Inferior parietal cortex (tissue), 1 donor: Measurements from ENCODE around the gene RC3H2.
"Not testable (repeated sequence)": the region's sequence is repeated elsewhere in the genome, so short reads cannot be mapped to it uniquely, and the experiment has no call there.

Experiments used
- DNase-seq: peaks from one replicate; pipeline ENCODE4 v3.0.0-alpha.2; 2016; ENCODE audit errors: extremely low spot score

Gene RC3H2

DNA sequence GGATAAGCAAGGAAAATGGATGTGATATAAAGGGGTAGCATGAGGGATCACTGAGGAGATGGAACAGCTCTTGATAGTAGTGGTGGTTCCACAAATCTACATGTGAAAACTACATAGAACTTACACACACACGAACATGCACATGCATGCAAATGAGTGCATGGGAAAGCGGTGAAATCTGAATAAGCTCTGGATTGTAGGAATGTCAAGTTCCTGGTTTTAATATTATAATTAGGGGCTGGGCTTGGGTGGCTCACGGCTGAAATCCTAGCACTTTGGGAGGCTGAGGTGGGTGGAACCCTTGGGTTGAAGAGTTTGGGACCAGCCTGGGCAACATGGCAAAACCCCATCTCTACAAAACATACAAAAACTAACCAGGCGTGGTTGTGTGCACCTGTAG is 63.7 kb downstream of the RC3H2 start:
- no peak for DNase-seq

GRCh38 chr9:122838441-122838840 is 66.7 kb downstream of the RC3H2 start:
- not testable (repeated sequence) for DNase-seq

GRCh38 chr9:122837266-122837850 is 67.8 kb downstream of the RC3H2 start:
- no peak for DNase-seq

GRCh38 chr9:122835313-122835731 is 69.8 kb downstream of the RC3H2 start:
- DNase-seq, result no peak

DNA sequence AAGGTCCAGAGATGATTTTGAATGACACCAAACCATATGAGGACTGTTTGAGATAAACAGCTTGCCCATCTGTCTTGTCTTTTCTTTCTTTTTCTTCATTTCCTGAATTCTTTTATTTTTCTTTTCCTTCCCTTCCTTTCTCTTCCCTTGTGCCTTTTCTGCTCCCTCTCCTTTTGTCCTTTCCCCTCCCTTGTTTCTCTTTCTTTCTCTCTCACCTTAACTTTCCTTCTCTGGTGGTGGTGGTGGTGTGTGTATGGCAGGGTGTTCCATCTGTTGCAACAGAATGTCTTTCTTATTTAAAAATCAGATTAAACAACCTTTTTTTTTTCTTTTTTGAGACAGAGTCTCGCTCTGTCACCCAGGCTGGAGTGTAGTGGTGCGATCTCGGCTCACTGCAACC is 73.0 kb downstream of the RC3H2 start:
- DNase-seq, result no peak

GRCh38 chr9:122828965-122829284 is 76.2 kb downstream of the RC3H2 start:
- not testable (repeated sequence) for DNase-seq

DNA sequence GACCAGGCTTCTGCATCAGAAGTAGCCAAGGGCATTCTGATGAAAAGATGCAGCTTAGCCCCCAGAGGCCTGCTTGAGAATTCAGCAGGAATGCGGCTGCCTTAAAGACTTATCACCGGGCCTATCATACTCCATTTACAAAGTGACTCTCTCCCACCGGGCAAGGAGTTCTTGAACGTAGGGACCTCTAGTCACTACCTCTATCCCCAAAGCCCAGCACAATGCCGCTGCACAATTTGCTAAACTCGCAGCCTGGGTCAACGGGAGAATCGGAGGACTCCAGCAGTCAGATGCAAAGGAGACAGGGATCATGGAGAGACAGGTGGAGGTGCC is 77.4 kb downstream of the RC3H2 start:
- DNase-seq, result peak; percentile 29

DNA sequence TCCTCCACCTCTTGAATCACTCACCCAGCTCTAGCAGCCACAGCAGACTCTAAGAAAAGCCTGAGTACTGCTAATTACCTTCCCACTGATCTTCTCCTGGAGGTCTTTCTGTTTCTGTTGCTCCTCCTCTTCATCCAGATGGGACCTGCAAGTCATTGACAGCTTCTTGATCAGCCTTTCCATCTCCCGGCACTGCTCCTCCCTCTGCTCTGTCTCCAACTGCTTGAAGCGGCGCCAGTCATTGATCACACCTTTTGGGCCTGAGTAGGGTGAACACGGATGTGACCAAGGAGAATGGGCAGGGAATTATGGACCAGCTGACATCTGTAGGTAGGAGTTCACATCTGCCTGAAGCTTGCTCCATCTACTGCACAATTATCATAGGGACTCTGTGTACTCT is 82.2 kb downstream of the RC3H2 start:
- DNase-seq, result no peak

- DNase-seq, result no peak
Measured at GRCh38 chr9:122822056-122822455, 83.1 kb downstream of the RC3H2 start.

- DNase-seq, result no peak
Measured at GRCh38 chr9:122821278-122821943, 83.7 kb downstream of the RC3H2 start.

DNA sequence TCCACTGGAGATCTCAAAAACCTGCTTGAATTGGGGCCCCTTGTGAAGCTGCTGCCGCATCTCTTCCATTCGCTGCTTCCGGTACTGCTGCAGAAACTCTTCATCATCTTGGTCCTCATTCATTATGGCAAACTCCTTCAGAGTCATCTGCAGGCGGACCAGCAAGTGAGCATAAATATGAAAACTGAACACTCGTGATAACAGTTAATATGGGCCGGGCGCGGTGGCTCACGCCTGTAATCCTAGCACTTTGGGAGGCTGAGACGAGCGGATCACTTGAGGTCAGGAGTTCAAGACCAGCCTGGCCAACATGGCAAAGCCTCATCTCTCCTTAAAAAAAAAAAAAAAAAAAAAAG is 84.7 kb downstream of the RC3H2 start:
- no peak for DNase-seq

DNA sequence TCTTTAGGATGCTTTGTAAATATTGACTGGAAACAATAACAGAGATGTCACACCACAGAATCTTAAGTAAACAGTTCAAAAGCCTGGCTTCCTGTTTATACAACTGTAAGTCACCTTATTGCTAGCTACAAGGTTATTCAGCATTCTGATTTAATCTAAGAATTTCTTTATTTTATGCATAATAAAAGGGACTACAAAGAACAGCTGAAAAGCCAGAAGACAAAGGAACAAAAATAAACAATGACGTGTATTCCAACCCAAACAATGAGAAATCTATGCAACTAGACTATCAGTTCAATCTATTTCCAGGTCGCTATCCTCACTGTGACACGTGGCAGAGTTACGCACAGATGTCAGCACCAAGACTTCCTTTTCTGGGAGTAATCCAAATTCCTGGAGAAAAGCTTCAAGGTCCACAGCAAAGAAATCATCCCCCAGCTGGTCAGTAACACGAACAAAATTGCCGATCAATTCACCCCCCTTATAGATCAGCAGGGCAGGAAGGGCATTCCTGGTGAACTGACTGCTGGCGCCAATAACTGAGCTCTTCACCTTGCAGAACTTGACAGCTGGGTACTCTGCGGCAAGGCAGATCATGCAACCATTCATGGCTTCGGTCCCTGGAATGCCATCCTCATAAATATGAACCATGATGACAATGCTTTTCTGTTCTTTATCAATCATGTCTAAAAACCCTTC is 85.2 kb downstream of the RC3H2 start:
- DNase-seq, result no peak

GRCh38 chr9:122819326-122819725 is 85.8 kb downstream of the RC3H2 start:
- DNase-seq, result no peak

DNA sequence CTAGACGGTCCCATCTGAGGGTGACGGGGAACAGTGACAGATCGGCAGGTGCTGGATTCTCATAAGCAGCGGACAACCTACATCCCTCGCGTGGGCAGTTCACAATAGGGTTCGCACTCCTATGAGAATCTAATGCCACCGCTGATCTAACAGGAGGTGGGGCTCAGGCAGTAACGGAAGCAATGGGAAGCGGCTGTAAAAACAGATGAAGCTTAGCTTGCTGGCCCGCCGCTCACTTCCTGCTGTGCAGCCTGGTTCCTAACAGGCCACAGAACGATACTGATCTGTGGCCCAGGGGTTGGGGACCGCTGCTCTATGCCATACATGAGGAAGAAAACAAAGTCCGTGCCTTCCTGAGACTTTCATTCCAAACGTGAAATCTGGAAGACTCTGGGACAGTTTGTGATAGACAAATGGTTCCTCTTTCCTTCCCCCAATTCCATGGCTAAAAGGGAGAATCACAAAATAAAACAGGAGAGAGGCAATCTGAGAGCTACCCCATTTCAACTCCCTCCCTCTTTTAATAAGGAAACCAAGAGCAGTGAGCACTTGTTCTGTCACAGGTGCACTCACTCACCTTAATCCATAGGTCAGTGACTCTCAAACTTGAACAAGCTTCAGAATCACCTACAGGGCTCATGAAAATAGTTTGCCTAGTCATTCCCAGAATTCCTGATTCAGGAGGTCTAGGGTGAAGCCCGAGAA is 88.8 kb downstream of the RC3H2 start:
- DNase-seq, result no peak

- no peak for DNase-seq
Measured at GRCh38 chr9:122815544-122815943, 89.6 kb downstream of the RC3H2 start.

GRCh38 chr9:122814545-122814944 is 90.6 kb downstream of the RC3H2 start:
- no peak for DNase-seq

DNA sequence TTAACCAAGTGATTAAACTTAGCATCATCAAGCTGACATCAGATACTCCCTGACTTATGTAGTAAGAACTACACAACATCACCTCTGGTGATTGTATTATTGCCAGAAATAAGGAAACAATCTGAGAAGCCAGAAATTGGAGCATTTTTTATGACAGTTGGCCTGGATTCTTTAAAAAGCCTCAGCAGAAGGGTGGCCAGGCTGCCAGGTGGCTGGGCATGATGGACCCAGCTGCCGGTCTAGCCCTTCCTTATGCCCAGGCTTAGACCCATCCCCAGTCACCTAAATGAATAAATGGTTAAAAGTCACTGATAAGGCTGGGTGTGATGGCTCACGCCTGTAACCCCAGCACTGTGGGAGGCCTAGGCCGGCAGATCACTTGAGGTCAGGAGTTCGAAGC is 92.4 kb downstream of the RC3H2 start:
- no peak for DNase-seq

GRCh38 chr9:122810306-122810946 is 94.7 kb downstream of the RC3H2 start:
- peak; percentile 98 for DNase-seq

DNA sequence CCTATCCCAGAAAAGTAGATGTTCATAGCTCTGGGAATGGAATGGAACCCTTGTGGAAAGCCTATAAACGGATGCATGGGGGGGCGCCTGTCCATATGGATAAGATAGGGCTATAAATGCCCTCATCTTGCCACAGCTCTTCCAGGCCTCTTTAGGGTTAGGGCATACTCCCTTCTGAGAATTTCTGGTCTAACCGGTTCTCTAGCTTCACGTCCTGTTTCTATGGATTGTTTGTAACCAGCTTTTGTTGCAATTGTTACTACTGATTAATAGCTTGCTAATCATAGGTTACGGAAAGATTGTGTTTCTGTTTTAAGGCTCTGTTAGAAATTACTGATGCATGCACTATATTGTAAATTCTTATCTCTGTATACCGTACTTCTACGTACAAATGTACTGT is 95.9 kb downstream of the RC3H2 start:
- not testable (repeated sequence) for DNase-seq

- DNase-seq, result no peak
Measured at GRCh38 chr9:122808141-122808540, 97.0 kb downstream of the RC3H2 start.

DNA sequence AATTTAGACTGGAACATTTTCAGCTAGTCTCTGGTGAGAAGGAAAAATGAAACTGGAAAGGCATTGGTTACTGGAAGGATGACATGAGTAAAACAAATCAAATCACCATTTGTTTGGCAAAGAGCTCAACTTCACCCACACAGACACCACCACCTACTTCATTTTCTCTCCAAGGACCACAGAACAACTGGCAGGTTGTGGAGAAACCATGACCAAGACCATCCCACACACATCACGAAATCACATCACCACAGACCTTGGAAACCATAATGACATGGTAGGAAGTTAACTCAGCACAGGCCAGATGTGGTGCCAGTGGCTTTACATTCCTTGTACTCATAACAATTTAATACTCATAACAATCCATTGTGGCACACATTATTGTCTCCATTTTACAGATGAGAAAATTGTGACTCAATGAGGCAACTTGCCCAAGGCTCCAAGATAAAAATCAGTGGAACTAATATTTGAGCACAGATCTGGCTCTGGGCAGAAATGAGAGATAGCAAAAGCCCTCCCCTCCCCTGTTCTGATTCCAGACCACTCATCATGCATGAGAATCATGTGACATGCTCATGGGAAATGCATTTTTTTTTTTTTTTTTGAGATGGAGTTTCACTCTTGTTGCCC is 97.8 kb downstream of the RC3H2 start:
- no peak for DNase-seq

DNA sequence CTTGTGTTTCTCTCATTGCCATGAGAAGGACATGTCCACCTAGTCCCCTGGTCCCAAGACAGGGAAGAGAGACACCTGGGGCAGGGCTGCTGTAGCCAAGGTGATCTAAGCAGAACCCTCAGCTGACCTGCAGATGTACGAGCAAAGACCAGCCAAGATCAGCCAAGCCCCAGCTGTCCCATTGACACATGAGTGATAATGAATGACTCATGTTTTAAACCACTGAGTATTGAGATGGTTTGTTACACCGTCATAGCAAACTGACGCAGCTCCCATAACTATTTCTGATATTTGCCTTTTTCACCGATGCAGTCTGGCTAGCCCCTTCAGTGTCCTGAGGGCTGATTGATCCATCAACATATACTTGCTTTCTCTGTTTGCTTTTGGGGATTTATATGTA is 98.5 kb downstream of the RC3H2 start:
- DNase-seq, result no peak
